ENCODE results near the gene DGKB.

The DGKB gene

GRCh38 chr7:14682910-14683465, 219.6 kb downstream of the DGKB start:
- no peak for DNase-seq

DNA sequence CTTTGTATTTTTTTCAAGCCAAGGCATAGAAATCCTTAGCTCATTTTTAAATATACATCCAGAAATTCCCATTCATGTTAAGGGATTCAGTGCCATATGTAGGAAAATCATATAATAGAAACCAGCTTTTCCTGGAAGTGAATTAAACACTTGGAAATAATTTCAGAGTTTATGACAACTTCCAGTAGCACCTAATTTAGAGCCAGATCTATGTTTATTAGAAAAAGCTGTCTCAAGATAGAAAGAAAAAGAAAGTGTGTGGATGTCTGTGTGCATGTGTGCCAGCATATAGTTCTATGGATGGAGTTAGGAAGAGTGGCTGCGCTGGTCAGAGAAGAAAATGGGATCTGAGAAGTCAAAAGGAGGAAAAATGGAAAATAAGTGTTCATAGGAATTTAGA, 225.7 kb downstream of the DGKB start:
- DNase-seq = no peak

DNA sequence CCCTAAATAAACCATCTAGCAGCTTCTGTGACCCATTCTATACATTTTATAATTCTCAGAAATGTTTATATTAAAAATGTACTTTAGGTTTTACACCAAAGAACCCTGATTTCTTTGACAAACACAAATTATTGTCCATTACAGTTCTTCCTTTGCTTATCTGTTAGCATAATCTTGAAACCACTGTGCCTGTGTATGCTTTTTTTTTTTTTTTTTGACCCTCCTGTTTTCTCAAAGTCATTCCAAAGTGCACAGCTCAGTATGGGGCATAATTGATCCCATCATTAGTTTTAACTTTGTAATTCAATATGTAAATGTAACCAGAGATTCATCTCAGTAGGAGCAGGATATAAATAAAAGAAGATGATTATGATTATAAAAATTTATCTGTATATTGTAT, 229.3 kb downstream of the DGKB start:
- no peak for DNase-seq

GRCh38 chr7:14666913-14667312, 235.6 kb downstream of the DGKB start:
- DNase-seq = no peak

DNA sequence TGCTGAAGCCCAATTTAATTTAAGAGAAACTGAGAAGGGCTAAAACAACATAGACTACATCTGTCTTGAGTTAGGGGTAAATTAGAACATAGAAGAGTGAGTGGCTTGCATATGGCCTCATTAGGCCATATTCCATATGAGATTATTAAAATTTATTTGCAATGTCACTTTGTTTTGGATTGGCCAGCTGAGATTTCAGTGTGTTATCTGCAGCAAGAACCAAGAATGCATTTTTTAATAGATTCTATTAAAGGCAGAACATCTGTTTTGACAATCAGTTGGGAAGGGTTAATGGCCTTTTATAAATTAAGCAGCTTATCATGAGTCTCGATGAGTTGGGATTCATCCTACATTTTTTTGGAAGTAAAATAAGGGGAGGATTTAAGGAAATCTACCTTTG, 236.2 kb downstream of the DGKB start:
- DNase-seq = no peak

DNA sequence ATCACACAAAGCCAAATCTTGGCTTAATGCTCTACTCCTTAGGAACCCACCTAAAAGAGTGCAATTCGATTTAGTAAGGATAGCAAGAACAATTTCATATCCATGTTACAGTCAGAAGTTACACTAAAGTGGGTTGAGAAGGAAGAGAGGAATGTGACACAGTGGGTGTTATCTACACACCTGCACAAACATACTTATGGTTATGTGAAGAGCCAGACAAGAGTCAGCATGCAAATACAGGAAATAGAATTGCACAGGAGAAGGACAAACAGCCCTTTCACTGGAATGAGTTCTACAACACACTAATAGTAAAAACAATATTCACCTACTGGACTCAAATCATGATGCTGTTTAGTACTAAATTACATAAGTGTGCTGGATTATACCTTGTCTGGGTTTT, 262.8 kb downstream of the DGKB start:
- no peak for DNase-seq

DNA sequence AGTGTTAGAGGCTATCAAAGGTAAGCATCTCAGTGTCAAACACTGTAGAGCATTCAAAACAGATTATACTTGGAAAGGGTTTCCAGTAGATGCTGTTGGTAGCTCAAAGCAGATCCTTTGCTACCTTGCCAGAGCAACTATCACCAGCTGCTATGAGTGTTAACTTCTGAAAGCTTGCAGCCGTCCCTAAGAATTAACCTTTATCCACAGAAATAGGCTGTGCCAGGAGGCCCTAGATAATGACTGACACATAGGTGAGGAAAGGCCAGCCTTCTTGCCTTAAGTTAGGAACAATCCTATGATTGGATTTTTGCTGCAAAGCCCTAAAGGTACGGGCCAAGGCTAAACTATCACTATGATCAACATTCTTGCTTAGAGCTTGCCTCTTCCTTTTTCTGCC, 263.2 kb downstream of the DGKB start:
- DNase-seq = no peak

DNA sequence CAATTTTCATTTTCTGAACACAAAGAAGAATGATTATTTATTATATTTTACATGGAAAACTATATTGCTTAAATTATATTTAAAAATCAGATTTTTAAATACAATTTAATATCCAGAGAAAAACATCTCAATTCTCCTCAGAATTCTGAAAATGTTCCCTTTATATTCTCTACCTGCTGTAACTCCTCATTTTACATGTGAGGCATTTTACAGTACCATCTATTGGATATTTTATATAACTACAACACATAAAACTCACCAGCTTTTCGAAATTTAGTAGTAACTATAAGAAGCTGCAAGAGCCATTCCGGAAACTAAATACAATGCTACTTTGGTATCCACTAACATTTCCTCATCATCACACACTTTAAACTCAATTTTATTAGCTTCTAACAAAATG, 264.6 kb downstream of the DGKB start:
- no peak for DNase-seq

DNA sequence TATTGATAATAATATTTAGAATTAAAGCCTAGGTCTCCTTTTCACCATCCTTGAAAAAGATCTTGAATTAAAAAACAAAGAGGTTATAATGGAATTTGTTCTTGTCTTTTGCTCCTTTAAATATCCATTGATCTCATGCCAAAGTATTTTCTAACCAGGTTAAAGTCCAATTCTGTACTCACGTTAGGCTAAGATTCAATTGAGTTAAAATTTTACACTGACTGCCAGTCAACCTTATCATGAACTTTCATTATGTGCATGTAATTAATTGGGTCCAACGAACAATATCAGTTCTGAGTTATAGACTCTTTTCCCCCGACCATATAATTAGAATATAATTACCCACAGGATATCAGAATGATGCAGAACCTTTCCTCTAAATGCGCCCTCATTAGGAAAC, 266.6 kb downstream of the DGKB start:
- no peak for DNase-seq

- DNase-seq = no peak
Measured at GRCh38 chr7:14630048-14630447, 272.5 kb downstream of the DGKB start.

DNA sequence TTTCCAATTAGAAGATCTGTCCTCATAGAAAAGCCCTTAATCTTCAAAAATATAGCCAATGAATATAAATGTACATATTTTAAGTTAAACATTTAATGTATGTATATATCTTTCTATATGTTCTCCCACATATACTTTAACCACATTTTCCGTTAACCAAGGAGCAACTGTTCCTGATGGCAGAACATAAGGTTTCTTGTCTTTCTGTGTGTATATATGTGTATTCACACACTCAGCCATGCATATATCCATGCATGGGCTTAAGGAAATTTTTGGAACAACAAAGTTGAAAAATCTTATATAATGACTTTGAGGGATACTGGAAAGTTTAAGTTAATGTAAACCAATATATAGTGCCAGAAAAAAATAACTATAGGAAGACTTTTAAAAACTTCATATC, 274.0 kb downstream of the DGKB start:
- no peak for DNase-seq

DNA sequence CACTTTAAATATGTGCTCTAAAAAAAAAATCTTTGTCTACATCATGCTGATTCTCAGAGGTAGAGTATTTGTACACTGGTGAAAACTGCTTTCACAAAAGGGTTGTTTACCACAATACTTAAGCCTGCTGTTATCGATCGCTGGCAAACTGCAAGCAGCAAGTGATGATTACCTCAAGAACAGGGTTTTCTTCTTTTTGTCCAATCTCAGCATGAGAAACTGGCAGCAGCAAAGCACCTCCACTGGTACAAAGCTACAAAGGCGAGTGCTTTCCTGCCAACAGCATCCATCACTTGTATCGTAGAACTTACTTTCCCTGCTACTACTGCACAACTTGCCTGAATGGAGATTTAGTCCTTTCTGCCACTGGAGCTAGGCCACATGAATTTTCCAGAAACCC, 276.5 kb downstream of the DGKB start:
- no peak for DNase-seq

DNA sequence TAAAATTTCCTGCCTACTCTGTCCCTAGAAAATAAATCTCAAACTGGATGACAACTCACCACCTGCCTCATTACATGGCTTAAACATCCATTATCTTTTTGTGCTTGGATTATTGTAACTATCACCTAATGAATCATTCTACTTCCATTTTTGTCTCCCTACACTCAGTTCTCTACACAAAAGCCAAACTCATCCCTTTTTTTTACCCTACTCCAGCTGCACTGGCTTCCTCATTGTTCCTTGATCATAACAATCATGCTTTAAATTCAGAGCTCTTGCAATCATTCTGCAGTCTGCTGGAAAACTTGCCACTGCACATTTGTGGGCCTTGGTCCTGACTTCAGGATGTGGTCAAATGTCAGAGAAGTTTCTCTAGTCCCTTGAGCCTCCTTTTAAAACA, 280.0 kb downstream of the DGKB start:
- DNase-seq = no peak

GRCh38 chr7:14606101-14606500, 296.4 kb downstream of the DGKB start:
- no peak for DNase-seq

- DNase-seq = no peak
Measured at GRCh38 chr7:14604606-14605005, 297.9 kb downstream of the DGKB start.

GRCh38 chr7:14602851-14603250, 299.7 kb downstream of the DGKB start:
- no peak for DNase-seq

GRCh38 chr7:14600766-14601367, 301.7 kb downstream of the DGKB start:
- no peak for DNase-seq

DNA sequence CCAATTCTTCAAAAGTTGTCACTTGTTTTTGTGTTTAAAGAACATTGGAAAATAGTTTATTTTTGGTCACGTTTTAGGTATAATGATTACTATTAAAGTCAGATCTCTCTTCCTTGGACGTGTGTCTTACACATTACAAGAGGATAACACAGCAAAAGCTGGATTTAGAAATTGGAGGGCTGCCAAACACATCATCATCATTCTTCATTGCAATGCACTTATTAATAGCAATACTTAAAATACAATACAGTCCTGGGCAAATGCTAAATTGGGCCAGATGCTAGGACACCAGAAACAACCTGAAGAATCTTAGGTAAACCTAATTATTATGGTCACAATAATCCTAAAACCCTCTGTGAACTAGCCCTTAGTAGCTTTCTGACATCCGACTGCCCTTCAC, 303.6 kb downstream of the DGKB start:
- DNase-seq = no peak

GRCh38 chr7:14596421-14596820, 306.1 kb downstream of the DGKB start:
- DNase-seq = no peak

DNA sequence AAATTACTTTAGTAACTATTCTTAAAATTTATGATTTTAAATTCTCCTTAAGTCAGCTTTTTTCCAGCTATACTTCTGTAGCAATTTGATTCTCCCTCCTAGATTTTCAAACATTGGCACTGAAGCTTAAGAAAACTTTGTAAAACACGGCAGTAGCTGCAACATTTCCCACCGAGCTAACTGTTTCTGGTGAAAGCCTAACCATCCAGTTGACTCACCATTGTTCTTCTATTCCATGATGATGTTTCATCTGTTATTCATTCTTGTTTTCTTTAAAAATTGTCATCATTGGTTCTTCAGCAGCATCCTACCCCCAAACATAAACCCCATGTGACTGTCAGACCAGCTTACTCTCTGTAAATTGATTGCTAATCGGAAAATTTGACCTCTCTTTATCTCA, 312.3 kb downstream of the DGKB start:
- no peak for DNase-seq

DNA sequence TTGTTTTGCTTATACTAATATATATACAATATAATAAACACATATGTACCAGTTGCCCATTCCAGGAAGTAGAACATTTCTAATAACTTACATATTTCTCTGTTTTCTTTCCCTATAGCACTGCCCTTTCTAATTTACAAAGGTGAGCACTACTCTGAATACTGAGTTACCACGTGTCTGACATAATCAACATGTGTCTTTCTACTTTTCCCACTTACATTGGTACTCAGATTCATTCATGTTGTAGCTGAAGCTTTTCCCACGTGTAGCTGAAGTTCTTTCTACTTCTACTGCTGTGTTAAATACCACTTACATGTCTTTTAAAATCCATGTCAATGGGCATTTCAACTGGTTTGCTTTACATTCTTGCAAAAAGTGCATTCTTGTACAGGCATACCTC, 317.3 kb downstream of the DGKB start:
- DNase-seq = no peak

- no peak for DNase-seq
Measured at GRCh38 chr7:14583518-14583917, 319.0 kb downstream of the DGKB start.

DNA sequence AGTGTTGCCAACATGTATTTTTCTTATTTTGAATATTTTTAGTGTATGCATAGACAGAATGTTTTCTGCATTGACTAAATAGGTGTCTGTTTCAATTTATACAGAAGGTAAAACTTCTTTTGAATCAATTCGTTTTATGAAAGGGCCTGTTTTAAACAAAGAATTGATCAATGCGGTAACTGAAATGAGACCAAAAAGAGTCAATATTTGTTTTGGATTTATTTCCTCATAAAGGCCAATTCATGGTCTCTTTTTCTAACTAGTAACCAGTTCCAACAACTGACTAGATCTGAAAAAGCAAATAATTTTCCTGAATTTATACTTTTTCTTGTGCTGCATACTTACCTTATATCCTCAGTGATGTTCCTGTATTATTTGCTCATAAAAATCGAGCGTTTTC, 320.5 kb downstream of the DGKB start:
- no peak for DNase-seq

DNA sequence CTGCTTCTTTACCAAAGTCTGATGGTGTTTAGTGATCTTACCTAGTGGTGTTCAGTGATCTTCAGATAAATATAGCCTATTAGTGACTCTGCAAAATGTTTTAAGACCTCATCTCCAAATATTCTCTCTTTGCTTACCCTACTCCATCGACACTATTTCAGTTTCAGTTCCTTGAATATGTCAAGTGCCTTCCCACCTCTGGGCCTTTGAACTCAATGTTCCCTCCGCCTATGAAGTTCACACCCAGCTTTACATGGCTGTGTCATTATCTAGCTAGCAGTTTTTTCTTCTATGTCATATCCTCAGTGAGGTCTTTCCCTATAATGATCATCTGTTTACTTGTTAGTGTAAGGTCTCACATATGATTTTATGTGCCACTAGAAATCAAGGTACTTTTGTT, 322.6 kb downstream of the DGKB start:
- no peak for DNase-seq

DNA sequence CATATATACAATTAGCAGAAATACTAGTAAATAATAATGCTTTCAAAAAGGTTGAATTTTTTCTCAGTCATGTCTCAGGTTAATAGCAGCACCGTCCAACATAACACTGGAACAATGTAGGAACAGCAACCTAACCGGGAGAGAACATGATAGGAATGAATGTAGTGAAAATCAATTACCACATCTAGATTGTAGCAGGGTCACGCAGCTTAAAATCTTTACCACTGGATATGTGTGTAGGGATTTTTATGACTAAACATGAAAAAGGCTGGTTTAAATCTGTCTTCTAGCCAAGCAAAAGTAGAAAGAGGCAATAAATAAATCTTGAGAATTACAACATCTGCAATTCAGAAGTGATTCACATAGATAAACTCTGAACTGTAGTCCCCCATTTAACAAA, 326.0 kb downstream of the DGKB start:
- no peak for DNase-seq

Measured in activated CD4-positive, CD25-positive, alpha-beta regulatory T cell (primary cell).